ENCODE data around the gene ARHGEF2.

The ARHGEF2 gene

GRCh38 chr1:155947741-155948140 lies 30.6 kb downstream of the ARHGEF2 start:
- DNase-seq (ENCODE audit: insufficient read length, low spot score) (no peak), FAIRE-seq (no peak)
- TF ChIP-seq, protein P1, sequence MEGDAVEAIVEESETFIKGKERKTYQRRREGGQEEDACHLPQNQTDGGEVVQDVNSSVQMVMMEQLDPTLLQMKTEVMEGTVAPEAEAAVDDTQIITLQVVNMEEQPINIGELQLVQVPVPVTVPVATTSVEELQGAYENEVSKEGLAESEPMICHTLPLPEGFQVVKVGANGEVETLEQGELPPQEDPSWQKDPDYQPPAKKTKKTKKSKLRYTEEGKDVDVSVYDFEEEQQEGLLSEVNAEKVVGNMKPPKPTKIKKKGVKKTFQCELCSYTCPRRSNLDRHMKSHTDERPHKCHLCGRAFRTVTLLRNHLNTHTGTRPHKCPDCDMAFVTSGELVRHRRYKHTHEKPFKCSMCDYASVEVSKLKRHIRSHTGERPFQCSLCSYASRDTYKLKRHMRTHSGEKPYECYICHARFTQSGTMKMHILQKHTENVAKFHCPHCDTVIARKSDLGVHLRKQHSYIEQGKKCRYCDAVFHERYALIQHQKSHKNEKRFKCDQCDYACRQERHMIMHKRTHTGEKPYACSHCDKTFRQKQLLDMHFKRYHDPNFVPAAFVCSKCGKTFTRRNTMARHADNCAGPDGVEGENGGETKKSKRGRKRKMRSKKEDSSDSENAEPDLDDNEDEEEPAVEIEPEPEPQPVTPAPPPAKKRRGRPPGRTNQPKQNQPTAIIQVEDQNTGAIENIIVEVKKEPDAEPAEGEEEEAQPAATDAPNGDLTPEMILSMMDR (IDR thresholded peaks at IDR 0.05; ENCODE audit: insufficient read depth, missing control alignments): no peak

GRCh38 chr1:155947292-155947691 lies 31.1 kb downstream of the ARHGEF2 start:
- FAIRE-seq (no peak), DNase-seq (ENCODE audit: insufficient read length, low spot score) (no peak)
- TF ChIP-seq, protein P1 (IDR thresholded peaks at IDR 0.05; ENCODE audit: insufficient read depth, missing control alignments): no peak

- FAIRE-seq (no peak), DNase-seq (ENCODE audit: insufficient read length, low spot score) (no peak)
- TF ChIP-seq, protein P1 (IDR thresholded peaks at IDR 0.05; ENCODE audit: insufficient read depth, missing control alignments): no peak
These were observed 31.6 kb downstream of the ARHGEF2 start for GRCh38 chr1:155946633-155947219.

- FAIRE-seq (no peak), DNase-seq (ENCODE audit: insufficient read length, low spot score) (no peak)
- TF ChIP-seq, protein P1 (IDR thresholded peaks at IDR 0.05; ENCODE audit: insufficient read depth, missing control alignments): no peak
These were observed 33.9 kb downstream of the ARHGEF2 start for GRCh38 chr1:155944444-155944799.

DNA sequence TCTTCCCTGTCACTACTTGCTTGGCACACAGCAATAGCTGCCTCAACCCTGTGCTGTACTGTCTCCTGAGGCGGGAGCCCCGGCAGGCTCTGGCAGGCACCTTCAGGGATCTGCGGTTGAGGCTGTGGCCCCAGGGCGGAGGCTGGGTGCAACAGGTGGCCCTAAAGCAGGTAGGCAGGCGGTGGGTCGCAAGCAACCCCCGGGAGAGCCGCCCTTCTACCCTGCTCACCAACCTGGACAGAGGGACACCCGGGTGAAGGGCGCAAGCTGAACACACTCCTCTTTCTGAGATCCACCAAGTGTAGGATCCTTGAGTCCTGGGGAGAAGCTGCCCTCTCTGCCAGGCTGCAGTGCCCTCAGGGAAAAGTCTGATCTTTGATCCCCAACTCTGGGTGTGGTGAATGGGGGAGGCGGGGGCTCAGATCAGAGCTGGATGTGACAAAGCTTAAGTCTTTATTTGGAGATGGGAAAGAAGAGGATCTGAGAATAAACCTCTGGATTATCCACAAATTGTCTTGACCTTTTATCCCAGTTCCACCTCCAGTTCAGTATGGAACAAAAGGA lies 35.7 kb downstream of the ARHGEF2 start:
- TF ChIP-seq, protein P1 (IDR thresholded peaks at IDR 0.05; ENCODE audit: insufficient read depth, missing control alignments): no peak
- no peak for DNase-seq (ENCODE audit: insufficient read length, low spot score)
- no peak for FAIRE-seq

DNA sequence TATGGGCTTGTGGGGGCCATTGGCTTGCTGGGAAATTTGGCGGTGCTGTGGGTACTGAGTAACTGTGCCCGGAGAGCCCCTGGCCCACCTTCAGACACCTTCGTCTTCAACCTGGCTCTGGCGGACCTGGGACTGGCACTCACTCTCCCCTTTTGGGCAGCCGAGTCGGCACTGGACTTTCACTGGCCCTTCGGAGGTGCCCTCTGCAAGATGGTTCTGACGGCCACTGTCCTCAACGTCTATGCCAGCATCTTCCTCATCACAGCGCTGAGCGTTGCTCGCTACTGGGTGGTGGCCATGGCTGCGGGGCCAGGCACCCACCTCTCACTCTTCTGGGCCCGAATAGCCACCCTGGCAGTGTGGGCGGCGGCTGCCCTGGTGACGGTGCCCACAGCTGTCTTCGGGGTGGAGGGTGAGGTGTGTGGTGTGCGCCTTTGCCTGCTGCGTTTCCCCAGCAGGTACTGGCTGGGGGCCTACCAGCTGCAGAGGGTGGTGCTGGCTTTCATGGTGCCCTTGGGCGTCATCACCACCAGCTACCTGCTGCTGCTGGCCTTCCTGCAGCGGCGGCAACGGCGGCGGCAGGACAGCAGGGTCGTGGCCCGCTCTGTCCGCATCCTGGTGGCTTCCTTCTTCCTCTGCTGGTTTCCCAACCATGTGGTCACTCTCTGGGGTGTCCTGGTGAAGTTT lies 36.4 kb downstream of the ARHGEF2 start:
- no peak for FAIRE-seq
- TF ChIP-seq, protein P1 (IDR thresholded peaks at IDR 0.05; ENCODE audit: insufficient read depth, missing control alignments): no peak
- DNase-seq (ENCODE audit: insufficient read length, low spot score): no peak

All from D721Med (cell line).